ENCODE results near the gene SAE1.
"Not testable (repeated sequence)": the region's sequence is repeated elsewhere in the genome, so short reads cannot be mapped to it uniquely, and the experiment has no call there.

SAE1 gene

DNA sequence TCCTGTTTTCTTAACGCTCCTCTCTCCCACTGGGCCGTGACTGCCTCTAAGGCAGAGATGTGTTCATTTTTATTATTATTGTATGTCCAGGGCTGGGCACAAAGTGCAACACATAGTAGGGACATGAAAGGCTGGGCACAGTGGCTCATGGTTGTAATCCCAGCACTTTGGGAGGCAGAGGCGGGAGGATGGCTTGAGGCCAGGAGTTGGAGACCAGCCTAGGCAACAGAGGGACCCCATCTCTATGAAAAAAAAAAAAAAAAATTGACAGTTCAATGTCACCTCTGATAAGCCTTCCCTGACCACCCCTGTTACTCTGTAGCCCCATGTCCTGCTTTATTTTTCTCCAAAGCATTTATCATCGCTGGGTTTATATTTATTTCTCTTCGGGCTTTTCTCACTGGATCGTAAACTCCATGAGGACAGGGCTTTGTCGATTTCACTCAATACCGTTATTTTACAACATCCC is 481 bp upstream of the SAE1 start:
- DNase-seq (ENCODE audit: low read depth, low spot score): no peak

DNA sequence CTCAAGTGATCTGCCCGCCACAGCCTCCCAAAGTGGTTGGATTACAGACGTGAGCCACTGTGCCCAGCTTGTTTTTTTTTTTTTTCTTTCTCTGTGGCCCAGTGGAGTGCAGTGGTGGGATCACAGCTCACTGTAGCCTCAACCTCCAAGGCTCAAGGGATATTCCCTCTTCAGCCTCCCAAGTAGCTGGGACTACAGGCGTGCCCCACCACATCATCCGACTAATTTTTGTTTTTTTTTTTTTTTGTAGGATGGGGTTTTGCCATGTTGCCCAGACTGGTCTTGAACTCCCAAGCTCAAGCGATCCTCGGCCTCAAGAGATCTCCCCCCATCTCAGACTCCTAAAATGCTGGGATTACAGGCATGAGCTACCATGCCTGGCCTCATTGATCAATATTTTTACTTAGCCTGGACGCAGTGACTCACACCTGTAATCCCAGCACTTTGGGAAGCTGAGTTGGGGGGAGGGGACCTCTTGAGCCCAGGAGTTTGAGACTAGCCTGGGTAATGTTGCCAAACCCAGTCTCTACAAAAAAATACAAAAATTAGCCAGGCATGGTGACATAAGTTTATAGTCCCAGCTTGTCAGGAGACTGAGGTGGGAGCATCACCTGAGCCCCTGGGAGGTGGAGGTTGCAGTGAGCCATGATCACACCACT is 1.7 kb downstream of the SAE1 start:
- DNase-seq (ENCODE audit: low read depth, low spot score): no peak

DNA sequence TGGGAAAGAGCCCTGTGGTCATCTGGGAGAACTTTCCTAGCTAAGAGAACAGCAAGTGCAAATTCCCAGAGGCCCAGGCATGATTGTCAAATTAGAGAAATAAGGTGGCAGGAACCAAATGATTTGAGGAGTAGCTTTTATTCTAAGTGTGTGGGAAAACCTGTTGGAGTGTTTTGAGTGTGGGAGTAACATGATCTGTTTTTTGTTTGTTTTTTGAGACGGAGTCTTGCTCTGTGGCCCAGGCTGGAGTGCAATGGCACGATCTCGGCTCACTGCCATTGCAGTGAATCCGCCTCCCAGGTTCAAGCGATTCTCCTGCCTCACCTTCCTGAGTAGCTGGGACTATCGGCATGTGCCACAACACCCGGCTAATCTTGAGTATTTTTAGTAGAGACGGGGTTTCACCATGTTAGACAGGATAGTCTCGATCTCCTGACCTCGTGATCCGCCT is 2.4 kb downstream of the SAE1 start:
- DNase-seq (ENCODE audit: low read depth, low spot score): no peak

DNA sequence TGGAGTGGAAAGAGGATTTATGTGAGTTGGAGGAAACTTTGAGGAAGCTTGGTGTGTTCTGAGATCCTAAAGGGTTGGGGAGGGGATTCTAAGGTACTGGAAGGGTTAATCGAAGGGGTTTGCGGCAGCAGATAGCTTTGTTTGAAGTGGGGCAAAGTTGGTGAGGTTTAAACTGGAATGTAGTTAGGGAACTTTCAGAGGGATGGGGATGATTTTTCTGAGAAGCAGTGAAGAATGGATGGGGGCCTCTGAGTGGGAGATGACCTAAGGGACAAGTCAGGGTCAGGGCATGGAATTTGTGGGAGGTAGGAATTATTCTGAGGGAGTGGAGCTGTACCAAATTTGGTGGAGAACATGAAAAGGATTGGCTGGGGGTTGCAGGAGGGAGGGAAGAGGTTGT is 3.9 kb downstream of the SAE1 start:
- no peak for DNase-seq (ENCODE audit: low read depth, low spot score)

DNA sequence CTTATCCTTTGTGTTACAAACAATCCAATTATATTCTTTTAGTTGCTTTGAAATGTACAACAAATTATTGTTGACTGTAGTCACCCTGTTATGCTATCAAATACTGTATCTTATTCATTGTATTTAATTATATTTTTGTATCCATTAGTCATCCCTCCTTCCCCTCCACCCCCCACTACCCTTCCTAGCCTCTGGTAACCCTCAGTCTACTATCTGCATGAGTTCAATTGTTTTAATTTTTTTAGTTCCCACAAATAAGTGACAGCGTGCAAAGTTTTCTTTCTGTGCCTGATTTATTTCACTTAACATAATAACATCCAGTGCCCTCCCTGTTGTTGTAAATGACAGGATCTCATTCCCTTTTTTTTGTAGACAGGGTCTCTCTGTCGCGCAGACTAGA is 4.5 kb downstream of the SAE1 start:
- DNase-seq (ENCODE audit: low read depth, low spot score): no peak

DNA sequence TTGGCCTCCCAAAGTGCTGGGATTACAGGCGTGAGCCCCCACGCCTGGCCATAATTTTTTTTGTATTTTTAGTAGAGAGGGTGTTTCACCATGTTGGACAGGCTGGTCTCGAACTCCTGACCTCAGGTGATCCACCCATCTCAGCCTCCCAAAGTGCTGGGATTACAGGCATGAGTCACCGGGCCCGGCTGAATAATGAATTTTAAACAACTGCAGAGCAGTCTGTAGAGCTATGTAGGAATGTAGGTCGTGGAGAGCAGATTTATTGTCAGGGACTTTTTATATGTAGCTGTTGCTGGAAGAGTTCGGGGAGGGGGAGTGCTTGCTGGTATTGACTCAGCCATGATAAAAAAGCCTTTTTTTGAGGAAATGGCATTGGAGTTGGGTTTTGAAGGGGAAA is 10.6 kb downstream of the SAE1 start:
- DNase-seq (ENCODE audit: low read depth, low spot score): not testable (repeated sequence)

DNA sequence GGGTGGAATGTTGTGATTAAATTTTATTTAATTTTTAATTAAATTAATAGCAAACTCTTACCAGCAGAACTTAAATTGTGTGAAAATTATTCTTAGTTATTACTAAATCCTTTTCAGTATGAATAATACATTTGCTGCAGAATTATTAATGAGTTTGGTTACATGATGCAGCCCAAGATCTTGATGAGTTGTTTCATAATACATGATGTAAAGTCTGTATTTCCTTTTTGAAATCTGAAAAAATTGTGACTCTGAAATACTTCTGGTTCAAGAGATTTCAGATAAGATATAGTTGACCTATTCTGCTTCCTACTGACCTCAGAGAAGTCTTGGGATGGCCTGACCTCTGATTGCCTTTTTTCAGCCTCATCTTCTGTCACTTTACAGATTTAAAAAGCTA is 11.1 kb downstream of the SAE1 start:
- DNase-seq (ENCODE audit: low read depth, low spot score): no peak

DNA sequence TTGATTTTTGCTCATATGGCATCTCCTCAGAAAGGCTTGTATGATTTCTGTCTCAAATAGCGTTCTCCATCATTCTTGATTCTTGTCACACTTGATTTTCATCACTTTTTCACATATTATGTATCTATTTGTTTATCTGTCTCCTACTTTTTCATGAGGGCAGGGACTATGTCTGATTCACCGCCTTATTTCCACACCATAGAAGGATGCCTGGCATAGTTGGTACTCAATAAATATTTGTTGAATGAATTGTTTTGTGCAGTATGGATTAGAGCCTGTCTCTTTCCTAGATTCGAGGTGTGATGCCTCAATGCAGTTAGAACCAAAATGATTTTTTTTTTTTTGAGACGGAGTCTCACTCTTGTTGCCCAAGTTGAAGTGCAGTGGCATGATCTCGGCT is 12.1 kb downstream of the SAE1 start:
- no peak for DNase-seq (ENCODE audit: low read depth, low spot score)

DNA sequence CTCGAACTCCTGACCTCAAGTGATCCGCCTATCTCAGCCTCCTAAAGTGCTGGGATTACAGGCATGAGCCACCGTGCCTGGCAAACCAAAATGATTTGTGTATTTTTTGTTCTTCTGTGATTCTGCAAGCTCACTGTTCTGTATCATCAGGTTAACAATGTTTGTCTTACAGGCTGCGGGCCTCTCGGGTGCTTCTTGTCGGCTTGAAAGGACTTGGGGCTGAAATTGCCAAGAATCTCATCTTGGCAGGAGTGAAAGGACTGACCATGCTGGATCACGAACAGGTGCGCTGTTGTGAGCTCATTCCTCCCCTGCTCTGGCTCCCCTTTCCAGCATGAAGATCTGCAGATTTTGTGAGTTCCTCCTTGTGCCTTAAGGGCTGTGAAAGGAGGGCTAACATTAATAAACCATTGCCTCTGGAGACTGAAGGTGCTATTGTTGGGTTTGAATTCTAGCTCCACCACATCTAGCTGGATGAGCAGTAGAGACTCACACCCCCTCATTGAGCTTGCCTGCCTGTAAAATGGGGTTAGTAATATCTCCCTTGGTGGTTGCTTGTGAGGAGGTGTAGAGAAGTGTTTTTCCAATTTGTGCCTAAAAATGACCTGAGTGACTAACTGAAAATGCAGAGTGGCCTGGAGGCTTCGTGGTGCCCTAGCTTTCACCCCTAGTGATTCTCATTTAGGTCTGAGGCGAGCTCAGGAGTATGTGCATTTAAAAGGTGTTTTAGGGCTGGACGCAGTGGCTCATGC is 12.9 kb downstream of the SAE1 start:
- no peak for DNase-seq (ENCODE audit: low read depth, low spot score)

DNA sequence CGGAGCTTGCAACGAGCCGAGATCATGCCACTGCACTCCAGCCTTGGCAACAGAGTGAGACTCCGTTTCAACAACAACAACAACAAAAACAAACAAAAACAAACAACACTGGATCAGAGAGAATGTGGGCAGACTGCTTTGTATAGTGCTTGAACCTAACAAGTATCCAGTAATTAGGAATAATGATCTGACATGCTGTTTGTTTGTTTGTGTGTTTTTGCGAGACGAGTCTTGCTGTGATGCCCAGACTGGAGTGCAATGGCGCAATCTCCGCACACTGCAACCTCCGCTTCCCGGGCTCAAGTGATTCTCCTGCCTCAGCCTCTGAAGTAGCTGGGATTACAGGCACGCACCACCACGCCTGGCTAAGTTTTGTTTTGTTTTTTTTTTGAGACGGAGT is 14.0 kb downstream of the SAE1 start:
- DNase-seq (ENCODE audit: low read depth, low spot score): no peak

DNA sequence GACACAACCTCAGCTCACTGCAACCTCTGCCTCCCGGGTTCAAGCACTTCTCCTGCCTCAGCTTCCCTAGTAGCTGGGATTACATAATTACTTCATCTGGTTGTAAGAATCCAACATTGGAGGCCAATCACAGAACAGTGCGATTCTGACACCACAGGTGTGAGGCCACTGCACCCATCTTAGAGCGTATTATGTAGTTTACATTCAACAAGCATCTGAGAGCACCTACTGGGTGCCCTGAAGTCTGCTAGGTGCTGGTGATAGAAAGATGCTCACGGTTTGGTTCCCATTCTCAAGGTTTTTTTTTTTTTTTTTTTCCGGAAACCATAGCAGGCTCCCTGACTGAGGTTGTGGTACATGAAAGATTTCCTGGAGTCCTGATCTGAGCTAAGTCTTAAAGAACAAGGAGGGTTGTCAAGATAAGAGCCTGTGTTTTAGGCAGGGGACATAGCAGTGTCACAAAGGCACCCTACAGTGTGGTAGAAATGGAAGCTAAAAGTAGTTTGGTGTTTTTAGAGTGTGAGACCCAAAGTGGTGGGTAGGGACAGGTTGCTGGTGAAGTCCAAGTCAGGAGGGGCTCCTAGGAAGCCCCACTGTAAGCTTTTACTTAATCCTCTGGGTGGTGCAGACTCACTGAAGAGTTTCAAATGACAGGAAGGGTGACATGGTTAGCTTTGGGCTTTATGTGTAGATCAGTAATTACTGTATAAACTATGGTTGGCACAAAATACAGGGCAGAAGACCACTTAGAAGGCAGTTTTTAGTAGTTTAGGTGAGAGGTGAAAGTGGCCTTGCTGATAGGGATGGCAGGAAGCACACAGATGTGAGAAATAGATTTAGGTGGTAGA is 15.2 kb downstream of the SAE1 start:
- DNase-seq (ENCODE audit: low read depth, low spot score): no peak

DNA sequence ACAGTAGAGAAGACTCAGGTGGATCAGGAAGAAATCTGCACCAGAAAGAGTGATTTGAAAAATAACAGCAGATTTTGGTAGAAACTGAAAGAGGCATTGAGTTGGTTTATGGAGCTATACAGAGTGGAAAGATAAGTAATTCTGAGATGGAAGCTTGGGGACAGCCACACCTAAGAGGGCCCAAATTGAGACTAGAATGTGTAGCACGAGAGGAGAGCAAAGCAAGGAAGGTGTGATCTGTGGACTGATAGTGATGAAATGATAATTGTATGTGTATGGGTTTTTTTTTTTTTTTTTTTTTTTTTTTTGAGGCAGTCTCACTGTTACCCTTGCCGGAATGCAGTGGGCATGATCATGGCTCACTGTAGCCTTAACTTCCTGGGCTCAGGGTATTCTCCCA is 16.3 kb downstream of the SAE1 start:
- DNase-seq (ENCODE audit: low read depth, low spot score): no peak

DNA sequence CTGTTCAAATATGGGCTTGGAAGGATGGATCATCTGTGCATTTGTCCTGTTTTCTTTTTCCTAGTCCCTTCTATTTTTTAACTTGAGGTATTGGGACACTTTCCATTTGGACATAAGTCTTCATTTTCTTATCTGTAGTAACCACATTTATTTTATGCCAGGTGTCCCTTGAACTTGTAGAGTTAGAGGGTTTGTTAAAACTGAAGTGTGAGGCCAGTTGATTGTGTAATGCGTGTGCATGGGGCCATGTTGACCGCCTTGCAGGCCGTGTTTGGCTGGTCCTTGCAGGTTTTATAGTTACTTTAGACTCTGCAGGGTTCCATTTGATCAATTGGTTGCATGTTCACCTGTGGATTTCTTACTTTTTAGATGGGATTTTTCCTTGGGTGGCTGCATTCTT is 21.0 kb downstream of the SAE1 start:
- no peak for DNase-seq (ENCODE audit: low read depth, low spot score)

DNA sequence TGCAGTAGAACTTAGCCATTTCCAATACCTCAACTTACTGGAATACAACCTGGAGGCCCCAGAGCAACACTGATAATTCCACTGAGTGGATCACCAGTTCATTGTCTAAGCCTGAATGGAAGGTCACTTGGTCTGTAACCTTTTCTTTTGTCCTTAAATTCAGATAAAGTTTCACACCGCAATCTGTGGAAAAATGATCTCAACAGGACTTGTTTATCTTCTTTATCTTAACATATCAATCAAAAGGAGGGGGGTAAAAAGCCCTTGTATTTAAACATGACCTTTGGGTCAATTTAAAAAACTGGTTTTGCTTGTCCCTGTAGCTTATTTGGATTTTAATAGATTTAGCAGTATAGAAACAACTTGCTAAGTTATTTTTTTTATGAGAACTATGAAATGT is 21.6 kb downstream of the SAE1 start:
- no peak for DNase-seq (ENCODE audit: low read depth, low spot score)

DNA sequence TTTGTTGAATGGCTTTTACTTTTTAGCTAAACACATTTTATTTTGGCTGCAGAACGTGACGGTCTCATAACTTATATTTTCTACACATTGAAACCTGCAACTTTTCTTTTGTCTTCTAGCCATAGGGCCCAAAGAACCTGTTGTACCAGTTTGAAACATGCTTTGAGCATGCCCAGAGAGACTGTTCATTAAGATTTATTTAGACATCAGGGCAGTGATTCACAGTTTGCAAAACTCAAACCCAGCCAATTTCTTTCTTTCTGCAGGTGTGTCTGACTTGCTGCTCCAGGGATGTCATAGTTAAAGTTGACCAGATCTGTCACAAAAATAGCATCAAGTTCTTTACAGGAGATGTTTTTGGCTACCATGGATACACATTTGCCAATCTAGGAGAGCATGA is 22.0 kb downstream of the SAE1 start:
- no peak for DNase-seq (ENCODE audit: low read depth, low spot score)

DNA sequence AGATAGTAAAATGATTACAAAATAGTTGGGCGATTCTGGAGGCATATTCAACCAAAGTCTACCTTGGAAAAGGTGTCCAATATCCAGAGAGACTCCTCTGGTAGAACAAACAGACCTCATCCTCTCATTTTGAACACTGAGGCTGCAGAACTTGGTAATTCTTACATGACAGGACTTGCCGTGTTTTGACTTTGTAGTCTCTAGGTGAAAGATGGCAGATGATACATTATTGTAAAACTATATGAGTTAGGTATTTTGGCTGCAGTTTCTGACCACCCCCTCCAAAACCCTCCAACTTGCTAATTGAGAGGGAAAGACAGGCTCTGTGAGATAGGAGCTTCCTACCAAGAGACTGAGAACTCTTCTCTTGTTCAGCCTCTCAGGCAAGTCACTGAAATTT is 22.6 kb downstream of the SAE1 start:
- no peak for DNase-seq (ENCODE audit: low read depth, low spot score)

DNA sequence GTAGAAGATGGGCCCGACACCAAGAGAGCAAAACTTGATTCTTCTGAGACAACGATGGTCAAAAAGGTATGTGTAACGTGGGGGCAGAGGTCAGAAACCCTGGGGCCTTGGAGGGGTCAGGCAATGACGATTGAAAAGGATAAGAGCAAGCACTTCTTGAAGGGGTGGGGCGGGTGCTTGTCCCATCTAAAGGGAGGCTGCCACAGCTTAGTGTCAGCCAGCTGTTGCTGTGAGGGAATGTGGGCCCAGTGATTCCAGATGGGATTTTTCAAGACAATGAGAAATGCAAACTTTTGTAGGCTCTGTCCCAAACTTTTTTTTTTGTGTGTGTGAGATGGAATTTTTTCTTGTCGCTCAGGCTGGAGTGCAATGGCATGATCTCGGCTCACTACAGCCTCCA is 24.5 kb downstream of the SAE1 start:
- DNase-seq (ENCODE audit: low read depth, low spot score): no peak

DNA sequence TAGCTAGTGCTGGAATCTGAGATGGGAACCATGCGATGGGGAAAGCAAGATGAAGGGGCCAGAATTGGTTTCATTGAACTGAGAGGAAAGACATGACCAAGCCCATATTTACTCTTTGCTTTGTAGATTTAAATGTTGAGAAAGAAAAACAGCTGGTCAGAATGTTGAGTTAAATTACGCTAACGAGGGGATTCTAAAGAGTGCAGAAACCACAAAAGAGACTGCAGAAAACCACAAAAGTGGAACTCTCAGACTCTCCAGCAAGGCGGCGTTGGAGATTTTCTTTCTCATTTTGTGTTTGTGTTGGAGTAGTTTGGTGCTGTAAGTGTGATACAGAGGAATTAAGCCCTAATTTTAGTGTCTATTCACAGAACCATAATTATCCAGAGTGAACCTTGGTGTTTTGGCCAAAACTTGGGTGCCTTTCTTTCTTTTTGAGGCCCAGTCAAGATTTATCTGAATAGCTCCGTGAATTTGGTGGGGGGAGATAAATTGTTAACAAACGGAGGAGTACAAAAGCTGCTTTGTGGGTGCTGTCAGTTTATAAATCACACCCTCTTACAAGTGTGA is 26.3 kb downstream of the SAE1 start:
- no peak for DNase-seq (ENCODE audit: low read depth, low spot score)

DNA sequence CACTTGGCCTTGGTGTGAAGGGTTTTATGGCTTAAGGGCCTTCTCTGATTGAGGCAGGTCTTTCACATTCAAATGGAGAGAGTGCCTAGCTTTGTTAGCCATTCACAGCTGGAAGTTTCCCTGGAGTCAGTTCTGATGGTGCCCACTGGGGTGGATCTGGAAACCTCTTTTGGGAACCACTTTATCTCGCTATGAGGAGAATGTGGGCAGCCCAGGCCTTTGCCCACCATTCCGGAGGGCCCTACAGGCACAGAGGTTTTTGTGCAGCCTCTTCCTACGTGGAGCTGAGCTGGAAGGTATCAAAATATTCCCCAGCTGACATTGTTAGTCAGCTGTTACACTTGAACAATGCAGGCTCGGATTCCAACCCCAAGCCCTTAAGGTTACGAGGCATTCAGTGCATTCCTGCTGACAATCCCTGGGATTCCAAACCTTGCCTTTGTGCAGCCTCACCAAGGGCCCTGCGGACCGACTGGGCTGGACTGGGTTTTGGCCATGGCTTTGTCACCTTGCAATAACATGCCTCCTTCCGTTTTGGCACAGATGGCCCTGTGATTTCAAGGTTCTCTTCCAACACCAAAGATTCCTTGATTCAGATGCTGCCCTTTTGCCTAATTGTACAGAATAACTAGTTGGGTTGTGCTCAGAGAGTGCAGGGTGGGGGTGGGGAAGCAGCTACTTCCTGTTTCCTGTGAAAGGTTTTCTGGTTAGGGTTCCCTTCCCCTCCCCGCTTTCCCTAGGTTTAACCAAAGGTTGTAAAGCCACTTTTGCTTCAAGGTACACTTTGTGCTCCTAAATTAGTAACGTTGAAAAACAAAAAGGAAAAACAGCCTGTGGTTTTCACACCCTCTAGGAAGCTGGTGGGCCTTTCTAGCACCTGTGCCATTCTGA is 27.0 kb downstream of the SAE1 start:
- peak; percentile 86 for DNase-seq (ENCODE audit: low read depth, low spot score)

DNA sequence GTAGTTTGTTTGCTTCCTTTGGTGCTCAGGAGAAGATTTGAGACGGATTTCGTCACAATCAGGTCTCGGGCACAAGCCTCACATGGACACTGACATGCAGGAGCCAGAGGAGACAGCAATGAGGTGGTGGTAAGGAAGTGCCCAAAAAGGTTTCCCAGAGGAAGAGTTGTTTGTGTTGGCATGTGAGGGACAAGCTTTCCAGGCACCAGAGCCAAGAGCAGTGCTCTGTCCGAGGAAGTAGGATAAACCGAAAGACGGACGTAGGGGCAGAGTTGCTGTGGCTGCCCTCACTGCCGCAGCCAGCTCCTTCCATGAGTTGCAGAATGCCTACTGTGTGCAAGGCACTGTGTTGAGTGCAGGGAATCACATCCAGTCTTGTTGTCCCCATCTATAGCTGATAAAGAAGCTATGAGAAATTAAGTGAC is 27.7 kb downstream of the SAE1 start:
- DNase-seq (ENCODE audit: low read depth, low spot score): no peak

DNA sequence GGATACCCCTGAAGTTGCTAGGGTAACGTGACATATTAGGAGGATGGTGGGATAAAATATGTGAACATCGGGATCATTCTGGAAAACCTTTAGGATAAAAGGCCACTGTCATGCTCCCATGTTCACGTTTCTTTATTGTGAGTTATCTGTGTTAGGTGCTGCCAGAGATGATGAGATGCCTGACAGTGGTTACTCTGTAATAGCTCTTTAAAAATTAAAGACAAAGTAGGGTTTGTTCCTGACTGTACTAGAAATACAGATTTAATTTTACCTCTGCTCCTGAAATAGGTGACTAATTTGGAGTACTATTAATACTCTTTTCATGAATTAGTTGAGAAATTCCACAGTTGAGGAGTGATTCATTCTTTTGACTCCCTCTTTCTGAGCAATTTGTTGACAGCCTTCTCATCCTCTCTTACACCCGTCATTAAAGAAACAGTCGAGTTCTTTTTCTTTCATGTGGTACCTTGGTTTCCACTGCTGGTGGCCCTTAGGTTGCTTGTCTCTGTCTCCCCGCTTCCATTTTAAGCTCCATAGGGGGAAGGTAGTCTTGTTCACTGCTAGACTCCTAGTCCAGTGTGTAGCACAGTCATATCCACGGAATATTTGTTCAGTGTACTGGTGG is 28.4 kb downstream of the SAE1 start:
- no peak for DNase-seq (ENCODE audit: low read depth, low spot score)
